B cell (primary cell): ENCODE results near the gene NFILZ. TPM values are rescaled to one million over a fixed set of nuclear protein-coding genes. Genes with fewer than 3 reads are reported as not detected.

Experiments
- ATAC-seq: fragments of 200-7000 bp; cut with Tn5 transposase; one replicate; pipeline ENCODE4 v1.10.0; 2021; ENCODE audit warnings: low read depth, mild to moderate bottlenecking, moderate number of reproducible peaks, moderate library complexity
- CTCF ChIA-PET: fragments of 350-600 bp; sonication (Branson Sonifier 250); formaldehyde crosslinking; loops from one replicate; lab custom pipeline; 2021; ENCODE audit warnings: antibody characterized with exemption, inconsistent platforms; lab: Charles Lee
- POLR2A ChIA-PET: fragments of 350-600 bp; sonication (Branson Sonifier 250); formaldehyde crosslinking; loops from one replicate; lab custom pipeline; 2021; ENCODE audit warnings: antibody characterized with exemption; lab: Charles Lee
- DNase-seq: peaks from one replicate; pipeline ENCODE4 v3.0.0; 2013
- H2AFZ ChIP-seq: 2 replicates; pipeline ENCODE4 v1.6.1; 2012; ENCODE audit warnings: mild to moderate bottlenecking, low read depth, low read length; ENCODE audit not compliant: insufficient read depth, poor library complexity, severe bottlenecking
- H3K27ac ChIP-seq, 2 donors: 1 replicate in 1 of 2; 2 replicates in 1 of 2; pipeline ENCODE4 v1.5.1; 2012 to 2013; ENCODE audit warnings: low read length in 2 of 2, mild to moderate bottlenecking in 2 of 2, moderate library complexity in 1 of 2
- H3K27me3 ChIP-seq, 4 experiments: fragments of 200-600 bp in 1 of 4; sonication (generic) in 1 of 4; replicated peaks in 1 of 4; 1 replicate in 2 of 4; 2 replicates in 2 of 4; pipeline versions ENCODE4 v1.6.1 to v1.7.0; 2013 to 2016; ENCODE audit warnings: low read length in 3 of 4, mild to moderate bottlenecking in 2 of 4, mixed read lengths in 1 of 4, moderate library complexity in 1 of 4; ENCODE audit not compliant: insufficient read depth in 4 of 4, control insufficient read depth in 3 of 4; ENCODE audit errors: control extremely low read depth in 1 of 4
- H3K36me3 ChIP-seq, 2 experiments: replicated peaks in 1 of 2; 1 replicate in 1 of 2; 2 replicates in 1 of 2; pipeline versions ENCODE4 v1.6.1 to v1.7.1; 2013; ENCODE audit warnings: low read length in 1 of 2; ENCODE audit not compliant: insufficient read depth in 2 of 2, control insufficient read depth in 1 of 2; ENCODE audit errors: control extremely low read depth in 1 of 2, extremely low read depth in 1 of 2
- H3K4me1 ChIP-seq, 2 donors: fragments of 200-600 bp in 1 of 2; sonication (generic) in 1 of 2; 1 replicate in 1 of 2; 2 replicates in 1 of 2; pipeline versions ENCODE4 v1.5.1 to v1.6.1; 2013 to 2017; ENCODE audit warnings: low read length in 2 of 2; ENCODE audit not compliant: control insufficient read depth in 2 of 2, insufficient read depth in 2 of 2
- H3K4me2 ChIP-seq: replicated peaks from 2 replicates; pipeline ENCODE3; 2012; ENCODE audit warnings: mild to moderate bottlenecking, low read depth, low read length; ENCODE audit not compliant: poor library complexity, severe bottlenecking
- H3K4me3 ChIP-seq, 5 experiments: fragments of 200-600 bp in 1 of 5; sonication (generic) in 1 of 5; 1 replicate in 3 of 5; 2 replicates in 2 of 5; pipeline versions ENCODE4 v1.5.1 to v1.7.0; 2011 to 2016; ENCODE audit warnings: low read length in 4 of 5, mild to moderate bottlenecking in 4 of 5, low read depth in 2 of 5, control low read depth in 1 of 5, moderate library complexity in 1 of 5; ENCODE audit not compliant: insufficient read depth in 1 of 5; ENCODE audit errors: control extremely low read depth in 1 of 5, extremely low read depth in 1 of 5
- H3K79me2 ChIP-seq: fragments of 200-600 bp; sonication (generic); one replicate; pipeline ENCODE4 v1.6.0; 2016; ENCODE audit warnings: low read length; ENCODE audit not compliant: control insufficient read depth, insufficient read depth
- H3K9ac ChIP-seq: fragments of 200-600 bp; sonication (generic); 2 replicates; pipeline ENCODE4 v1.6.1; 2017; ENCODE audit warnings: mild to moderate bottlenecking, low read length, moderate library complexity
- H3K9me3 ChIP-seq, 3 donors: one replicate each; pipeline versions ENCODE4 v1.6.1 to v1.7.1; 2013; ENCODE audit warnings: low read length in 2 of 3; ENCODE audit not compliant: control insufficient read depth in 2 of 3, insufficient read depth in 1 of 3; ENCODE audit errors: control extremely low read depth in 1 of 3
- H4K20me1 ChIP-seq: 2 replicates; pipeline ENCODE4 v1.6.0; 2012; ENCODE audit warnings: mild to moderate bottlenecking, low read length; ENCODE audit not compliant: insufficient read depth, control insufficient read depth, poor library complexity, severe bottlenecking
- H3K27ac Mint-ChIP-seq: one replicate; pipeline ENCODE4 v1.8.0; 2021; ENCODE audit warnings: mixed read lengths
- H3K27me3 Mint-ChIP-seq: one replicate; pipeline ENCODE4 v1.8.0; 2021; ENCODE audit warnings: mixed read lengths
- H3K4me1 Mint-ChIP-seq: one replicate; pipeline ENCODE4 v1.8.0; 2021; ENCODE audit warnings: mixed read lengths
- H3K4me3 Mint-ChIP-seq: one replicate; pipeline ENCODE4 v1.8.0; 2021; ENCODE audit warnings: mixed read lengths
- H3K9me3 Mint-ChIP-seq: one replicate; pipeline ENCODE4 v1.8.0; 2022; ENCODE audit warnings: mixed read lengths; ENCODE audit not compliant: insufficient read depth
- CTCF ChIP-seq: fragments of 200-600 bp; IDR thresholded peaks from one replicate; pipeline ENCODE4 v1.8.0; 2022; ENCODE audit warnings: antibody characterized with exemption, mild to moderate bottlenecking
- EZH2 ChIP-seq: IDR thresholded peaks from 2 replicates; pipeline ENCODE4 v1.6.1; 2012; ENCODE audit warnings: borderline replicate concordance, low read depth, mild to moderate bottlenecking, moderate library complexity, low read length; ENCODE audit not compliant: insufficient read depth, poor library complexity, severe bottlenecking
- WGBS: methylation state at CpG from one replicate; pipeline ENCODE4 v1.1.5; 2013; ENCODE audit warnings: missing lambda C conversion rate; ENCODE audit not compliant: insufficient coverage; 5-methylcytosine and 5-hydroxymethylcytosine counted together
- intact Hi-C: fragments of 100-400 bp; cut with micrococcal nuclease; formaldehyde crosslinking; loops from one replicate; pipeline ENCODE4 v1.10.0; 2022
- polyA plus RNA-seq: library from polyadenylated mRNA; depleted of rRNA; stranded (reverse); fragments of >200 nt; gene quantifications from 2 replicates; pipeline ENCODE4 v1.2.3, GENCODE V29; 2012
- total RNA-seq, 2 donors: library from RNA; stranded (reverse); fragments of 120-200 nt in 1 of 2; gene quantifications; 1 replicate in 1 of 2; 2 replicates in 1 of 2; pipeline versions ENCODE4 v1.2.3 to v1.2.4, GENCODE V29; 2013 to 2022

Gene NFILZ
- total and polyA plus RNA-seq, 2 donors (not counting 1 experiment from before 2014, with no cell fraction given): not detected

GRCh38 chr19:8638078-8638619 is 7.7 kb downstream of the NFILZ start:
- H3K36me3 ChIP-seq: no peaks in the 10 kb centered on the region
- 10% methylated on average over 20 of the region's 21 CpGs for WGBS
- ChIA-PET POLR2A (no interaction called here), CTCF (no interaction called here)
- H3K27me3 ChIP-seq: peaks cover 0 to 7% (median 0%) of the 10 kb centered on the region in 4 experiments
- no peaks in the 10 kb centered on the region for H4K20me1 ChIP-seq
- no peak overlapping the region for H3K4me3 Mint-ChIP-seq
- no peak overlapping the region for H3K27ac ChIP-seq
- no peaks in the 10 kb centered on the region for H3K79me2 ChIP-seq
- ATAC-seq (no peak), DNase-seq (no peak)
- H3K9ac ChIP-seq: no peak overlapping the region
- H3K27me3 Mint-ChIP-seq: peaks cover 29% of the 10 kb centered on the region
- H2AFZ ChIP-seq: no peak overlapping the region
- no peaks in the 10 kb centered on the region for H3K9me3 Mint-ChIP-seq
- no peaks in the 10 kb centered on the region for H3K4me1 Mint-ChIP-seq
- peaks cover 0 to 12% (median 4%) of the 10 kb centered on the region in 3 donors for H3K9me3 ChIP-seq
- H3K4me2 ChIP-seq: no peak overlapping the region
- H3K4me3 ChIP-seq: no peak overlapping the region
- no peaks in the 10 kb centered on the region for H3K4me1 ChIP-seq
- intact Hi-C loops: no loop called here
- H3K27ac Mint-ChIP-seq: no peak overlapping the region
- TF ChIP-seq EZH2: no peak
- TF ChIP-seq CTCF: no peak

- H3K4me2 ChIP-seq: no peak overlapping the region
- no peaks in the 10 kb centered on the region for H4K20me1 ChIP-seq
- POLR2A ChIA-PET: no interaction called here
- H3K27ac Mint-ChIP-seq: no peak overlapping the region
- no peak for ATAC-seq
- no peaks in the 10 kb centered on the region for H3K79me2 ChIP-seq
- no peaks in the 10 kb centered on the region for H3K9me3 Mint-ChIP-seq
- H3K9ac ChIP-seq: no peak overlapping the region
- H3K9me3 ChIP-seq: peaks cover 0 to 12% (median 4%) of the 10 kb centered on the region in 3 donors
- no peak overlapping the region for H3K27ac ChIP-seq
- no peak for TF ChIP-seq CTCF
- no peak for TF ChIP-seq EZH2
- no peak overlapping the region for H3K4me3 Mint-ChIP-seq
- CTCF ChIA-PET: no interaction called here
- peaks cover 29% of the 10 kb centered on the region for H3K27me3 Mint-ChIP-seq
- no peaks in the 10 kb centered on the region for H3K4me1 Mint-ChIP-seq
- H3K4me3 ChIP-seq: no peak overlapping the region
- H3K36me3 ChIP-seq: no peaks in the 10 kb centered on the region
- DNase-seq: no peak
- no peak overlapping the region for H2AFZ ChIP-seq
- no peaks in the 10 kb centered on the region for H3K4me1 ChIP-seq
- intact Hi-C loops: no loop called here
- H3K27me3 ChIP-seq: peaks cover 0 to 7% (median 0%) of the 10 kb centered on the region in 4 experiments
- WGBS: 90% methylated on average over 7 of the region's 8 CpGs
These were observed 9.5 kb downstream of the NFILZ start for GRCh38 chr19:8639821-8640401.
